ENCODE results near the gene COP1. TPM values are rescaled to one million over a fixed set of nuclear protein-coding genes. Genes with fewer than 3 reads are reported as not detected.

The COP1 gene
- total RNA-seq, 1 donor from 2014 or later = 37.0 TPM

DNA sequence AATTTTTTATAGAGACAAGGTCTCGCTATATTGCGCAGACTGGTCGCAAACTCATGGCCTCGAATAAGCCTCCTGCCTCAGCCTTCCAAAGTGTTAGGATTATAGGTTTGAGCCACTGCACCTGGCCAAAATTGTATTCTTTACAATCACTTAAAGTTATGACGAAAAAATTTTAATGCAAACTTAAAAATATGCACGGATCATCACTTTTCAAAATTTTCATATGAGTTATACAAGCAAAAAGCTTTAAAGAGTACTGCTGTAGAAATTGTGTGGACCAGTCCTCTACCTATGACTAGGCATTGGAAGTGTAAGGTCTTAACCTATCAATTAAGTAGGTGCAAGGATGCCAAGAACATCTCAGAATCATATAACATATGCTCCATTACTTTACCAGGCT is 34.9 kb downstream of the COP1 start:
- Mint-ChIP-seq H3K27me3 (ENCODE audit: low read depth) (no peaks in the 10 kb centered on the region), H3K4me3 (ENCODE audit: unreplicated experiment) (no peak overlapping the region), H3K36me3 (ENCODE audit: low read depth) (peaks cover 19% of the 10 kb centered on the region), H3K4me1 (ENCODE audit: low read depth) (peaks cover 6% of the 10 kb centered on the region), H3K27ac (ENCODE audit: unreplicated experiment) (no peak overlapping the region), H3K9me3 (ENCODE audit: low read depth) (peaks cover 7% of the 10 kb centered on the region)
- no peak for DNase-seq (ENCODE audit: low spot score)
- TF ChIP-seq CTCF (IDR thresholded peaks at IDR 0.05) = no peak

- Mint-ChIP-seq H3K4me1 (ENCODE audit: low read depth) (no peaks in the 10 kb centered on the region), H3K27me3 (ENCODE audit: low read depth) (no peaks in the 10 kb centered on the region), H3K9me3 (ENCODE audit: low read depth) (peaks cover 7% of the 10 kb centered on the region), H3K27ac (ENCODE audit: unreplicated experiment) (no peak overlapping the region), H3K4me3 (ENCODE audit: unreplicated experiment) (no peak overlapping the region), H3K36me3 (ENCODE audit: low read depth) (peaks cover 21% of the 10 kb centered on the region)
- no peak for TF ChIP-seq CTCF (IDR thresholded peaks at IDR 0.05)
- no peak for DNase-seq (ENCODE audit: low spot score)
Measured at GRCh38 chr1:176167210-176167609, 39.9 kb downstream of the COP1 start.

- TF ChIP-seq CTCF (IDR thresholded peaks at IDR 0.05) = no peak
- Mint-ChIP-seq H3K27me3 (ENCODE audit: low read depth) (no peaks in the 10 kb centered on the region), H3K9me3 (ENCODE audit: low read depth) (peaks cover 7% of the 10 kb centered on the region), H3K36me3 (ENCODE audit: low read depth) (peaks cover 18% of the 10 kb centered on the region), H3K27ac (ENCODE audit: unreplicated experiment) (no peak overlapping the region), H3K4me1 (ENCODE audit: low read depth) (no peaks in the 10 kb centered on the region), H3K4me3 (ENCODE audit: unreplicated experiment) (no peak overlapping the region)
- no peak for DNase-seq (ENCODE audit: low spot score)
Measured at GRCh38 chr1:176165573-176165972, 41.5 kb downstream of the COP1 start.

- Mint-ChIP-seq H3K27me3 (ENCODE audit: low read depth) (no peaks in the 10 kb centered on the region), H3K9me3 (ENCODE audit: low read depth) (no peaks in the 10 kb centered on the region), H3K27ac (ENCODE audit: unreplicated experiment) (no peak overlapping the region), H3K4me1 (ENCODE audit: low read depth) (no peaks in the 10 kb centered on the region), H3K4me3 (ENCODE audit: unreplicated experiment) (no peak overlapping the region), H3K36me3 (ENCODE audit: low read depth) (peaks cover 12% of the 10 kb centered on the region)
- TF ChIP-seq CTCF (IDR thresholded peaks at IDR 0.05) = no peak
- DNase-seq (ENCODE audit: low spot score) = no peak
Measured at GRCh38 chr1:176164014-176164678, 42.9 kb downstream of the COP1 start.

- H3K9me3 Mint-ChIP-seq (ENCODE audit: low read depth) = peaks cover 19% of the 10 kb centered on the region
- no peak for TF ChIP-seq CTCF (IDR thresholded peaks at IDR 0.05)
Measured at GRCh38 chr1:176159993-176160392, 47.1 kb downstream of the COP1 start.

More at GRCh38 chr1:176159993-176160392, 47.1 kb downstream of the COP1 start:
- H3K27ac Mint-ChIP-seq (ENCODE audit: unreplicated experiment) = no peak overlapping the region
- H3K27me3 Mint-ChIP-seq (ENCODE audit: low read depth) = no peaks in the 10 kb centered on the region
- H3K4me3 Mint-ChIP-seq (ENCODE audit: unreplicated experiment) = no peak overlapping the region
- no peak for DNase-seq (ENCODE audit: low spot score)
- no peaks in the 10 kb centered on the region for H3K4me1 Mint-ChIP-seq (ENCODE audit: low read depth)
- peaks cover 26% of the 10 kb centered on the region for H3K36me3 Mint-ChIP-seq (ENCODE audit: low read depth)
